ENCODE data around the gene FATE1.

- no peak for TF ChIP-seq CTCF (conservative IDR thresholded peaks at IDR 0.05; ENCODE audit: low read depth, low read length)
- TF ChIP-seq EZH2phosphoT487 (IDR thresholded peaks at IDR 0.05; ENCODE audit: borderline replicate concordance, low read length): no peak
- no peak for TF ChIP-seq EZH2 (IDR thresholded peaks at IDR 0.05; ENCODE audit: low read length, unreplicated experiment)
These were observed 14.3 kb upstream of the FATE1 start for GRCh38 chrX:151701531-151701930.

Data from PC-3 (cell line).